T-helper 1 cell treated with Interleukin-12 subunit alpha and Interleukin-12 subunit beta and Interleukin-4 antibody, amounts not matched to agents 30 μg/mL and 1 μg/mL, for 36 hours (primary cell): ENCODE data around the gene AFAP1.

Experiments
- H3K27ac Mint-ChIP-seq: one replicate; pipeline ENCODE4 v1.8.0; 2021; ENCODE audit warnings: mild to moderate bottlenecking, mixed read lengths
- H3K27me3 Mint-ChIP-seq: one replicate; pipeline ENCODE4 v1.8.0; 2021; ENCODE audit warnings: low read depth, mixed read lengths
- H3K36me3 Mint-ChIP-seq: one replicate; pipeline ENCODE4 v1.8.0; 2021; ENCODE audit warnings: low read depth, mixed read lengths
- H3K4me1 Mint-ChIP-seq: one replicate; pipeline ENCODE4 v1.8.0; 2021; ENCODE audit warnings: low read depth, mixed read lengths
- H3K4me3 Mint-ChIP-seq: one replicate; pipeline ENCODE4 v1.8.0; 2021; ENCODE audit warnings: mild to moderate bottlenecking, moderate library complexity, mixed read lengths
- H3K9me3 Mint-ChIP-seq: one replicate; pipeline ENCODE4 v1.8.0; 2021; ENCODE audit warnings: mixed read lengths

Gene AFAP1

DNA sequence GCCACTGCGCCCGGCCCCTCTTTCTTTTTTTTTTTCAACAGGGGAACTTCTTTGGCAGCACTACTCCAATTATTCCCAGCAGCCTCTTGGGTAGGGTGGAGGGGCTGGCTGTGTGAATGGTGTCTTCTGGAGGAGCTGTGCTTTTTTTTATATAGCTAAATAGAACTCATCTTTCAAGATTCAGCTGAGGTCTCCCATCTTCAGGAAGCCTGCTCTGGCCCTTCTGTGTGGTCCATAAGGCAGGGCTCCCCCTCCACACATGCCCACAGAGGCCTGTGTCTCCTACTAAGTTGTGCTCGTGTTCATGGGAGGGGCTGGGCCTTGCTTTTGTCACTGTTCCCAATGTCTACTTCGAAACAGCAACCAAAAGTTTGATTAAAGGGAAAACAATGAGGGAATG, 116.8 kb downstream of the AFAP1 start:
- peaks cover 4% of the 10 kb centered on the region for H3K36me3 Mint-ChIP-seq

DNA sequence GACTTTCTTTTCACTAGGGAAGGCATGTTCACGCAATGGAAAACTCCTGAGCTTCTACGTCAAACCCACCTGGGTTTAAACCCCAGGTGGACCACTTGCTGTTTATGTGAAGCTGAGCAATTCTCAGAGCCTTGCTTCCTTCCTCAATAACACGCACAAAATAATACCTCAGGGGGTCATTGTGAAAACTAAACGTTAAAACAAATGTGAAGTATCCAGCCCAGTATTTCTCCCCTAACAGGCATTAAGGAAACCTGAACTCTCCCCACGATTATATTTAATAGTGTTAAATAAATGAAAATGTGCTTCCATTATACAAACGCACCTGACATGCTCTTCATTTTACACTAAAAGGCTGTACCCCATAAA, 117.5 kb downstream of the AFAP1 start:
- Mint-ChIP-seq H3K4me3 (no peak overlapping the region), H3K27ac (no peak overlapping the region), H3K36me3 (peaks cover 4% of the 10 kb centered on the region), H3K4me1 (peaks cover 7% of the 10 kb centered on the region), H3K27me3 (no peaks in the 10 kb centered on the region), H3K9me3 (no peaks in the 10 kb centered on the region)

More for the DNA sequence above, 116.8 kb downstream of the AFAP1 start:
- H3K27me3 Mint-ChIP-seq = no peaks in the 10 kb centered on the region
- no peak overlapping the region for H3K4me3 Mint-ChIP-seq
- peaks cover 11% of the 10 kb centered on the region for H3K4me1 Mint-ChIP-seq
- H3K27ac Mint-ChIP-seq = no peak overlapping the region
- no peaks in the 10 kb centered on the region for H3K9me3 Mint-ChIP-seq

DNA sequence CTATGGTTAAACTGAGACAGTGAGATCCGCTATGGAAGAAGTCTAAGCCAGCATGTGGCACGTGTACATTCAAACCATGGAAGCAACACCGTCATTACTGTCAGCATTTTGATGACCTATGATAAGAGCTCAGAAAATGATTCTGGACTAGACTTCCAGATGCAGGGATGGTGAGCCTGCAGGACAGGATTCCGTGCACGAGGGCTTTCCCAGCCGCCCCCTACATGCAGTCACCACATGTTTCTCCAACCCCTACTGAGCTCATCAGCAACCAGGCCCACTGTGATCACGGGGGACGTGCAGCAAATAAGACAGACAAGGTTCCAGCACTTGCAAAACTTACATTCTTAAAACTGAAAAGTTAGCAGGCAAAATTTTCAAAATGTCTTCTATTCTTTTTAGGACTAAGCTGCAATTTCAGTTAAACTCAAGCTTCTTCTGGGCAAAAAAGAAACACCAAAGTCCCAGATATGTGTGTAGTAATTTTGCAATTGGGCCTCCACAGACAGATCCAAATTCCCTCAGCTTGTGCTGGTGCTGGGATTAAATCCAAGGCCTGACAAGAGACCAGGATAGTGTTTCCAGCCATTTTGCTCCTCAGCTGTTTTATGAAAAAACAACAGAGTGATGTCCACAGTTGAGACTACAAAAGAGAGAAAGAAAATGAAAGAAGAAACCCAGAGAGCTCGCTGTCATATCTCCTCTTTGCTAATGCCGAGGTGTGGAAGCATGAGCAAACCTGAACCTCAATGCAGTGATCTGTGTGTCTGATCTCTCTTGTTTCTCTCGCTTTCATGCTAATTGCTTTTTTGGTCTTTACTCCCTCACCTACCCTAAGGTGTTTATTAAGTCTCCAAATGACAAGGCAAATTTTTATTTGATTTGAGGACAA, 118.2 kb downstream of the AFAP1 start:
- Mint-ChIP-seq H3K27me3 (no peaks in the 10 kb centered on the region), H3K4me1 (peaks cover 4% of the 10 kb centered on the region), H3K4me3 (no peak overlapping the region), H3K36me3 (no peaks in the 10 kb centered on the region), H3K27ac (no peak overlapping the region), H3K9me3 (no peaks in the 10 kb centered on the region)

DNA sequence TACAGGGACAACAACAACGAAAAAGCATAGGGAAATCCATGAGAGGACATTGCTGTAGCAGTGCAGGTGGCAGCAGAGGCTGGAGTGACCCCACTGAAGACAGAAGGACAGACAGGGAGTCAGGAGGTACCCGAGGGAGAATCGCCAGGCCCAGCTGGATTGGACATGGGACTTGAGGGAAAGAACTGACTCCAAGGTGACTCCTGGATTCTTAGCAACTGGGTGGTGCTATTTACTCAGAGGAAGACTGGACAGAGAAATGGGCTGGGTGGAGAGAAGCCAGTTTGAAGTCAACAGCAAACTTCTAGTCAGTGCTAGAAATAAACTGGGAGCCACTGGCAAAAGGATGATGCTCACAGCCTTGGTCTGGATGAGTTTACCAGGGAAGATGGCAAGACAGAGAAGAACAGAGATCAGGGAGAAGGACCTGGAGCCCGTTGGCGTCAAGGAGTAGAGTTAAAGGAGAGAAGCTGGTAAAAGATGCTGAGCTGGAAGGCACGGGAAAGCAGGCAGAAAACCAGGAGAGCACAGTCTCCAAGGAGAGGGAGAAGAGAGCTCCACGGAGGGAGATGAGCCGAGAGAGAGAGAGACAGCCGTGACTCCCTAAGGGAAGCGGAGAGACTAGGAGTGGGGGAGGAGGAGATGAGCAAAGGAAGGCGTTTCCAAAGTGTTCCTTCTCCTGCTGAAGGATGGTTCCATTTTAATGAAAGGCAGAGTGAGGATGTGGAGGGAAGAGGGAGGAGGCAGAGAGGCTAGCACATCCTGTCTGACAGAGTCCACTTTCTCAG, 119.4 kb downstream of the AFAP1 start:
- no peak overlapping the region for H3K27ac Mint-ChIP-seq
- H3K4me3 Mint-ChIP-seq = no peak overlapping the region
- H3K27me3 Mint-ChIP-seq = no peaks in the 10 kb centered on the region
- H3K9me3 Mint-ChIP-seq = no peaks in the 10 kb centered on the region
- peaks cover 4% of the 10 kb centered on the region for H3K4me1 Mint-ChIP-seq
- H3K36me3 Mint-ChIP-seq = no peaks in the 10 kb centered on the region

DNA sequence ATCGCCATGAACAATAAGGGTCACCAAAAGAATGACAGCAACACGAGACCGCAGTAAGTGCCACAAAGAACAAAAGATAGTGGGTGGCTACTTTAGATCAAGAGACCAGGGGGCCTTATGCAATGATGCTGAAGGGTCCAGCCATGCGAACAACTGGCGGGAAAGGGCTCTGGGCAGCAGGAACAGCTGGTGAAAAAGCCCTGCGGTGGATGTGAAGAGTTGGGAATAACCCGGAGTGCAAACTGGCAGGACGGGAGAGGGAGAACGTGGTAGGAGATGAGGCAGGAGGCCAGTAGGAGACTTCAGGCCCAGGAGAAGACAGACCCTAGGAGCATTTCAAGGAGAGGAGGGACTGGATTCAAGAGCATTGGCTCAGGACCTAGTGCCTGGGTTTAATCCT, 120.2 kb downstream of the AFAP1 start:
- Mint-ChIP-seq H3K36me3 (peaks cover 1% of the 10 kb centered on the region), H3K9me3 (no peaks in the 10 kb centered on the region), H3K27ac (no peak overlapping the region), H3K4me1 (peaks cover 4% of the 10 kb centered on the region), H3K27me3 (no peaks in the 10 kb centered on the region), H3K4me3 (no peak overlapping the region)

DNA sequence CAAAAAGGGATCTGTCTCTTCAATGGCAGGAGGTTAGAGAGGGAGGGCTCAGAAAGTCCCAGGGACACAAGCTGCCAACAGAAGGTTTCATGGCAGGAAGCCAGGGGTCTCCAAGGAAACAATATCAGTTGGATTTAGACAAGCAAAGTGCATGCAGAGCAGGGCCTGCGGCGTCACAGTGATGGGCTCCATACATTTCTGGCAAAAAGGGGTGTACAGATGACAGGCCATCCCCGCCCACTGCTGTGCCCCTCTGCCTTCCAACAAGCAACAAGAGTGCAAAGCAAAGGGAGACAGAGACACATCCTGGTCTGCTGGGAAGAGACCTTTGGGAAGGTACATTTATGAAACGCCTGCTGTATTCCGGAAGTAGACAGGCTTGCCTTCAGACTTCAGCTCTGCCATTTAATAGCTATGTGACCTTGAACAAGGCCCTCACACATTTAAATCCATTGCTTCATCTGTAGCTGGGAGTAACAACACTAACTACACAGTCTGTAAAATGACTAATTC, 121.2 kb downstream of the AFAP1 start:
- Mint-ChIP-seq H3K4me3 (no peak overlapping the region), H3K36me3 (peaks cover 2% of the 10 kb centered on the region), H3K27me3 (no peaks in the 10 kb centered on the region), H3K9me3 (no peaks in the 10 kb centered on the region), H3K27ac (no peak overlapping the region), H3K4me1 (peaks cover 7% of the 10 kb centered on the region)

DNA sequence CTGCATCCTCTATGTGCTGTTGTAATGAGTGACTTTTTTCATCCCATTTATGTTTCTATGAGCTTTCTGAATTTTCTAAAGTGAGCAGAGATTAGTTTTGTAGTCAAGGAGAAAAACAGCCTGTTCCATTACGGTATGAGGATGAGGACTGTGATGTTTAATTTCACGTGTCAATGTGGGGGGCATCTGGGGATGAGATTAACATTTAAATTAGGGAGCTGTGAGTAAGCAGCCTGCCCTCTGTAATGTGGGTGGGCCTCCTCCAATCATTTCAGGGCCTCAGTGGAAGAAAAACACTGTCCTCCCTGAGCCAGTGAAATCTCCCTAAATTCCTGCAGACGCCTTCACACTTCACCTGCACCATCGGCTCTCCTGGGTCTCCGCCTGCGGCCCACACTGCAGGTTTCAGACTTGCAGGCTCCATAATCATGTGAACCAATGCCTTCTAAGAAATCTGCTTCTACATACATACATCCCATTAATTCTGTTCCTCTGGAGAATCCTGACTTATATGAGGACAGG, 121.7 kb downstream of the AFAP1 start:
- Mint-ChIP-seq H3K4me3 (no peak overlapping the region), H3K27ac (no peak overlapping the region), H3K27me3 (no peaks in the 10 kb centered on the region), H3K36me3 (peaks cover 2% of the 10 kb centered on the region), H3K9me3 (no peaks in the 10 kb centered on the region), H3K4me1 (peaks cover 7% of the 10 kb centered on the region)

DNA sequence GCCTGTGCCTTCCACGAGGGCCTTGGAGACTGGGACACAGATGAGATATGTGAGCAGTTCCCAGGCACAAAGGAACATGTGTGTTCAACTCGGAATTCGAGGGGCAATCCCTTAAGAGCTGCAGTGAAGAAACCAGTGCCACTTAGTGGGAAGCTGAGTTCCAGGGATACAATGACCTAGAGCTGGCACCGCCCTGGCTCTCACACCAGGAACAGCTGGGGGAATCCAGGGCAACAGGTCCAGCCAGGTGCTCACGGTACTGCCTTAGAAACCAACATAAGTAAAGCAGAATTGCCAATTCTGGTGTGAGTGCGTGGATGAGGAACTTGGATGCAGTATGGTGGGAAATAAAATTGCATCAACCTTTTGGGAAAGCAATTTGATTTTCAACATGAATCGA, 122.9 kb downstream of the AFAP1 start:
- Mint-ChIP-seq H3K27ac (no peak overlapping the region), H3K4me3 (no peak overlapping the region), H3K9me3 (no peaks in the 10 kb centered on the region), H3K4me1 (peaks cover 7% of the 10 kb centered on the region), H3K36me3 (peaks cover 2% of the 10 kb centered on the region), H3K27me3 (no peaks in the 10 kb centered on the region)

- Mint-ChIP-seq H3K27me3 (no peaks in the 10 kb centered on the region), H3K36me3 (peaks cover 2% of the 10 kb centered on the region)
Measured at GRCh38 chr4:7815981-7816380, 123.7 kb downstream of the AFAP1 start.

GRCh38 chr4:7815562-7815961, 124.1 kb downstream of the AFAP1 start:
- H3K27me3 Mint-ChIP-seq = no peaks in the 10 kb centered on the region
- H3K4me3 Mint-ChIP-seq = no peak overlapping the region
- H3K27ac Mint-ChIP-seq = peak overlapping the region; percentile 41
- peaks cover 2% of the 10 kb centered on the region for H3K36me3 Mint-ChIP-seq
- H3K9me3 Mint-ChIP-seq = no peaks in the 10 kb centered on the region
- peaks cover 7% of the 10 kb centered on the region for H3K4me1 Mint-ChIP-seq

More at GRCh38 chr4:7815981-7816380, 123.7 kb downstream of the AFAP1 start:
- no peak overlapping the region for H3K4me3 Mint-ChIP-seq
- no peaks in the 10 kb centered on the region for H3K9me3 Mint-ChIP-seq
- peak overlapping the region; percentile 41 for H3K27ac Mint-ChIP-seq
- H3K4me1 Mint-ChIP-seq = peaks cover 7% of the 10 kb centered on the region

DNA sequence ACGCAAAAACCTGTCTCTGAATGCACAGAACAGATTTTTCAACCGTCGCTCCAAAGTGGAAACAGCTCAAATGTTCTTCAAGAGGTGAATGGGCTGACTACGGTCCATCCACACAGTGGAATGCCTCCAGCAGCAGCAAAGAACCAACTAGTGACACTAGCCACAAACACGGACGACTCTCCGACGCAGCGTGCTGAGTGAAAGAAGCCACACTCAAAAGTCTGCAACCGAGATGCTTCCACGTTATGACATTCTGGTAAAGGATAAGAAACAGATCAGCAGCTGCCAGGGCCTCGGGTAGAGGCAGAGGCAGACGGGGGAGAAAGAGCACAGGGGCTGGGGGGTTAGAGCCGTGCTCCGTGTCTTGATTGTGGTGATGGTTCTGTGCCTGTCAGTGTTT, 125.2 kb downstream of the AFAP1 start:
- Mint-ChIP-seq H3K27me3 (no peaks in the 10 kb centered on the region), H3K9me3 (no peaks in the 10 kb centered on the region), H3K36me3 (peaks cover 2% of the 10 kb centered on the region), H3K4me1 (peaks cover 5% of the 10 kb centered on the region), H3K27ac (no peak overlapping the region), H3K4me3 (no peak overlapping the region)

DNA sequence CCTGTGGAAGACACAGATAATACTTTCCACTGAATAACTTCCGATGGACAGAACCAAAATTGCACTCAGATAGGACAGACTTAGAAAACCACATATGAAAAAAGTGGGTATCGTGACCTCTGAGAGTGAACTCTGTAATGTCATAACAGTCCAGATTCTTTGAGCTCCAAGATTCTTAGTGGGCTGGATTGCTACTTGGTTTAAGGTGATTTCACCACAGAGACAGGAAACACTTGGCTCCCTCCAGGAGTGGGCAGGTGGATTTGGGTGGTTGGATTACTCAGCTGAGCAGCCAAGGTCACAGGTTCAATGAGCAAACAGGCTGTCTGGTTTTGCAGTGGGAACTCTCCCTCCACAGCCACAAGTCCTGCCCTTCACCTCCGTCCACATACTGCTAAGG, 126.0 kb downstream of the AFAP1 start:
- Mint-ChIP-seq H3K4me3 (no peak overlapping the region), H3K36me3 (peaks cover 3% of the 10 kb centered on the region), H3K27ac (no peak overlapping the region), H3K4me1 (peaks cover 5% of the 10 kb centered on the region), H3K9me3 (no peaks in the 10 kb centered on the region), H3K27me3 (no peaks in the 10 kb centered on the region)

- Mint-ChIP-seq H3K4me3 (no peak overlapping the region), H3K4me1 (peaks cover 5% of the 10 kb centered on the region), H3K27me3 (no peaks in the 10 kb centered on the region), H3K9me3 (no peaks in the 10 kb centered on the region), H3K27ac (no peak overlapping the region), H3K36me3 (peaks cover 3% of the 10 kb centered on the region)
Measured at GRCh38 chr4:7812921-7813320, 126.7 kb downstream of the AFAP1 start.

DNA sequence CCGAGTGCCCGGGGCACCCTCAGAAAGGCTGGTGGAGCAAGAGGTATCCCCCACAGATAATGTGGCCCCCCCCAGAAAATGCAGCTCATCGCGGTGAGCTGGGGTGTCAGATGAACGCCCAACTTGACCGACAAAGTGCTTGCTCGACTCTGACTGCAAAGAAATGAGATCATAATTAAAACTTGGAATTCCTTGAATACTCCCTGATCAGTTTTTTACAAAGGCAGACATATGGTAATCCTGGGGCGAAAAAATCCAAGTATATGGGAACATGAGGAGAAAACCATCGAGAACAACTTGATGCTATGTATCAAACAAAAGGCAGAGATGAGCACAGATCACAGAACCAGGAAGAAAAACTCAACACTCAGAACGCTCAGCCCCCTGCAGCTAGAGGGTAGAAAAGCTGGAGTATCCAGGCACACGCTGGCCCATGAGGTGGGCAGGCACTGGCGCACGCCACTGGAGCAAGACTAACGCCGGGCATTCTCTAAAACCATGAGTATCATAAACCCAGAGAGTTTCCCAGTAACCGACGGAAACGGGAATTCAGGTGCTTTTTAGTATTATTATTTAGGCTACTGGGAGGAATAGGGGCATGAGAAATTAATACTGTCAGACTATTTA, 127.3 kb downstream of the AFAP1 start:
- Mint-ChIP-seq H3K4me1 (peaks cover 5% of the 10 kb centered on the region), H3K36me3 (peaks cover 3% of the 10 kb centered on the region), H3K9me3 (no peaks in the 10 kb centered on the region), H3K4me3 (no peak overlapping the region), H3K27me3 (no peaks in the 10 kb centered on the region), H3K27ac (no peak overlapping the region)
